GM23248 (cell line): Measurements from ENCODE around the gene ARHGAP35.

ENCODE experiments used
- EZH2 ChIP-seq: fragments of 200-600 bp; sonication (generic); IDR thresholded peaks from 2 replicates; pipeline ENCODE4 v1.6.1; 2018; ENCODE audit warnings: antibody characterized with exemption, mild to moderate bottlenecking; ENCODE audit not compliant: insufficient read depth, poor library complexity, severe bottlenecking
- EZH2phosphoT487 ChIP-seq: fragments of 200-600 bp; sonication (generic); IDR thresholded peaks from 2 replicates; pipeline ENCODE4 v1.6.1; 2018; ENCODE audit warnings: antibody characterized with exemption, moderate library complexity, mild to moderate bottlenecking, low read depth; ENCODE audit not compliant: insufficient read depth

- TF ChIP-seq EZH2phosphoT487 (no peak), EZH2 (no peak)
Measured at GRCh38 chr19:46850228-46851203, 10.3 kb upstream of the ARHGAP35 start, which contains the start of gene AP2S1.
